HG03460 (cell line): ENCODE results near the gene RASSF4.

Experiments used
- ATAC-seq: cut with Tn5 transposase; IDR thresholded peaks from one replicate; pipeline ENCODE4 v1.9.1; 2021; ENCODE audit not compliant: unreplicated experiment

Gene RASSF4

DNA sequence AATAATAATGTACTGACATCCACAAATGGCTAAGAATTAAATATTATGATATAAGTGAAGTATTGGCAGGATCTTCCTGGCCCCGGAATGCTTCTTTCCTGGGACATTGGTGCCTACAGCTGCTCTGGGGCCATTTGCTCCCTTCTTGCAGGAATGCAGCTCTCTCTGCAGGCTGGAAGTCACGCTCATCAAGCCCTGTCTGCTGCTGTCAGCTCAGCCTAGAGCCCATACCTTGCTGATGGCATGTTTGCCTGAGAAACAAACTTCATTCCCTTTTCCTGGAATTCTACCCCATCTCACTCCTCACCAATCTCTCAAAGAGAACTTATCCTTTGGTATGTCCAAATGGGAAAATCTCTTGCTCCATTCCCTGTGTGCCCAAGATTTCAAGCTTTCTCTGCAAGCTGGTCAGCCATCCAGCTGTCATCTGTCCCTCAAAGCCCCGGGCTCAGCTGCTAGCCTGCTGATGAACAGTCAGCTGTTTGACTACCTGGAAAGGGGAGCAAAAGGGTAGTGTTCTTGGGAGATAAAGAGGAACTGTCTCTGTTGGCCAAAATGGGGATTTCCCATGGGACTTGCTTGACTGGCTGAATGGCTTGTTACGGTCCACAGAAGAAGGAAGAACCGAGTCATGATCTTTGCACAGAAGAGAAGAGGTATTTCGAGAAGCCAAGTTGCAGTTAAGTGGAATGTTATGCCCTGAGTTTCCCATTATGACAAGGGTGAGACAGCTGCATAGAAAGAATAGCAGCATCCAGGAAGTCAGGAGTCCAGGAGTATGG is 12.0 kb upstream of the RASSF4 start:
- ATAC-seq = peak; percentile 55

DNA sequence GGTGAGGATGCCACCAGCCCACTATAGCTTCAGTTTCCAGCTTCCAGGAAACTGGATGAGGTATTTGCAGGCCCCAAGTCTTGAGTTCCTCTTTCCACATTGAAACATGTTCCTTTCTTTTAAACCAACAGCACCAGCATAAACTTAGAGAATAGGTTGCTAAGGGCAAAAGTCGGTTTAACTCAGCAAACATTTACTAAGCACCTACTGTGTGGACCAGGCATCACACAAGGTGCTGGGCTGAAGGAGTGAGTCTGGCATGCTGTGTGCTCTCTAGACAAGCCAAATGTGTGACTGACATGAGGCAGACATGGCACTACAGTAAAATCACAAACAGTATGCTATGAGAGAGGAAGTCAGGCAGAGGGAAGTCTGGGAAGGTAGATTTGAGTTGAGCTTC is 11.0 kb upstream of the RASSF4 start:
- no peak for ATAC-seq

DNA sequence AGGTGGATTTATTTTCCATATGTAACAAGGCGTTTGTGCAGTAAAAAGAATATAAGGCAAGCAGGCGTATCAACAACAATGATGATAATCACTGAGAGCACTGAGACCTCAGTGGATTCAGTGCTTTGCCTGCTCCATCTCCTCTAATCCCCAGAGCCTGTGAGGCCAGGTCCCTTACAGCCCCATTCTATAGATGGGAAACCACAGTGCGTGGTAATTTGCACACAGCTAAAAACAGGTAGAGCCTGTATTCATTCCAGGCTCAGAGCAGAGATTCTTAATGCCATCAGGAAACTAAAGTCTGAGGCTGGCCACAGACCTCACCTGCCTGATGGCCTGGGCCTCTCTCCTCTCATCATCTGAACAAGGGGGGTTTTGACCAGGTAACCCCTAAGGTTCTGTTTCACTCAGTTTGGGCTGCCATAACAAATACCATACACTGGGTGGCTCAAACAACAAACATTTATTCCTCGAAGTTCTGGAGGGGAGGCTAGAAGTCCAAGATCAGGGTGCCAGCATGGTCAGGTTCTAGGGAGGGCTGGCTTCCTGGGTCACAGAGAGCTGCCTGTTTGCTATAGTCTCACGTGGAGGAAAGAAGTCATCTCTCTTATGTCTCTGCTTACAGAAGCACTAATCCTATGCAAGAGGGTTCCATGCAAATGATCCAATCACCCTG is 10.3 kb upstream of the RASSF4 start:
- ATAC-seq = no peak

DNA sequence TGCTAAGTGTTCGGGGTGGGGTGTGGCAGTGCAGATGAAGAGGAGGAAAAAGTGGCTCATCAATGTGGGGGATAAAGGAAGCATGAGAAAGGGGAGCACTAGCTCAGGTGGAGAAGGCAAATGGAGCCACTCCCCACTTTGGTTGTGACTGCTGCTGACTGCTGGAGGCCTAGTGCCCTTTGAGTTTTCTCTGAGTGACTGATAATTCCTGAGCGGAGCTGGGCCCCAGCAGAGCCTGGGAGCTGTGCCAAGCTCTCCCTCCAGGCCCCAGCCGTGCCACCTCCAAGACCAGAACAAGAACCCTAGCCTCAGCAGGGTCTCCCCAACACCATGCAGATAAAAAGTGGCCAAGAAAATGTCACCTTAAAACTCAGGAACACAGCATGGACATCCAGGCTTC is 9.7 kb upstream of the RASSF4 start:
- no peak for ATAC-seq

DNA sequence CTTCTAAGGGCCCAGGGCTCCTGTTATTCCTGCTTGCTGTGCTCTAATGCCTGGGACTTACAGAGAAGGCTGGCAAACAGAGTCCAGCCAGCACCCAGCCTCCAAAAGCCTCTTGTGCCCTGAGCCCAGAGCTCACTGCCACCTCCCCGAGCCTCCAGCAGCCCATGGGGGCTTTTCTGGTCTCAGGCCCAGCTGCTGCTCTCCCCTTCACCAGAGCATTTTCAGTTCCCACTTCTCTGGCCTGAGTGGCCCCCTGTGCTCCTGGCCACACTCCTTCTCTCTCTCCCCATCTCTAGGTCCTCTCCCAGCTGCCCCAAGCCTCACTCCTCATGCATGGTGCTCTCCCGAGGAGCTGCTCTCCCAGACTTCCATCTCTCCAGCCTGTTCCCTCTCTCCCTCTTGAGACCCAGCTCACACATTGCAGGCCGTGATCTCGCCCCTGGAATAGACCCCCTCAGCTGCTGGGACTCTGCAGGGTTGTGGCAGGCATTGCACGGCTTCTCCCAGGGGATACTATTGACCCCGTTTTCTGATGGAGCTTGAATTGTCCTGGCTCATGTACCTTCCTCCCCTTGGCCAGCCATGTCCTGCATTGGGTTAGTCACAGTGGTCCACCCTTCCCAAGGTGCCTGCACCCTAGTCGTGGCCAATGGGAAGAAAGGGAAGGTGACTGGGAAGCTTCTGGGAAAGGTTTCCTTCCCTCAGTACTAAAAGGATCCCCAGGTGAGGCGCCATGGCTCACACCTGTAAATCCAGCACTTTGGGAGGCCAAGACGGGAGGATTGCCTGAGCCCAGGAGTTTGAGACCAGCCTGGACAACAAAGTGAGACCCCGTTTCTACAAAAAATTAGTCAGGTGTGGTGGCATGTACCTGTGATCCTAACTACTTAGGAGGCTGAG is 9.0 kb upstream of the RASSF4 start:
- ATAC-seq = peak; percentile 45

DNA sequence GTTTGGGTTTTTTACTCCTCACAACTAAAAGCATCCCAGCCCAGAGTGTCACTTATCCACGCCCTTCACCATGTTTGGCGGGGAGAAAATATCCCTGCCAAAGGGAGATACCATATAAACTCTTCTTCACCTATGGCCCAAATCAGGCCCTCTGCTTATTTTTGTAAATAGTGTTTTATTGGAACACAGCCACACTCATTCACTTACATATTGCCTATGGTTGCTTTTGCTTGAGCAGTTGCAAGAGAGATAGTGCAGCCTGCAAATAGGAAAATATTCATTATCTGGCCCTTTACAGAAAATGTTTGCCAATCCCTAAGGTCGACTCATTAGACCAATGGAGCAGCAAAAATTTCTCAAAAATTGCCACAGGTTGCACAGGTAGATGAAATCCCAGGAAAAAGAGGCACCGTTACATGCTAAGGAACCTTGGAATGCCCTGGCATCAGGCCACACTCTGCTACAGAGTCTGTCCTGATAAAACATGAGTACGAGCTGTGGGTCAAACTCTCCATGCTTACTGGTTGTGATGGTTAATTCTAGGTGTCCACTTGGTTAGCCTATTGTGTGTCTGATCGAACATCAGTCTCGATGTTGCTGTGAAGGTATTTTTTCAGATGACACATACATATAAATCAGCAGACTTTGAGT is 7.9 kb upstream of the RASSF4 start:
- no peak for ATAC-seq

DNA sequence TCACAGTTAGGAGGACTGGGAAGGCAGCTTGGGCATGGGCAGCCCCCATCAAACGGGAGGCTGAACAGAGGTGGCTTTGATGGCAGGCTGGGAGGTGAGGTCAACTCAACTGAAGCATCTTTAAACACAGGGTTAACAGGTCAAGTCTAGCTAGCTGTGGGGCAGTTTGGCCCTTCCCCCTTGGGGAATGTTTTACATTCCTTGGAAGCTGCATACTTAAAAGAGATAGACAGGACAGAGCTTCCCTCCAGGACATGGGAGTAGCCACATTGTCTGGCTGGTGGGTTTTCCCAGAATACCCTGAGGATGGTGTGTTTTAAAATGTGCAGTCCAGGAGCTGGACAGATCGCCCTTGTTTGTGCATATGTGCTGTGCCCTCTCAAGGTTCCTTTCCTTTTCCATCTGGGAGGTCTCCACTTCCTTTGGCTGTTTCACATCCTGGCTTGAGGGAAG is 6.8 kb upstream of the RASSF4 start:
- ATAC-seq = no peak

DNA sequence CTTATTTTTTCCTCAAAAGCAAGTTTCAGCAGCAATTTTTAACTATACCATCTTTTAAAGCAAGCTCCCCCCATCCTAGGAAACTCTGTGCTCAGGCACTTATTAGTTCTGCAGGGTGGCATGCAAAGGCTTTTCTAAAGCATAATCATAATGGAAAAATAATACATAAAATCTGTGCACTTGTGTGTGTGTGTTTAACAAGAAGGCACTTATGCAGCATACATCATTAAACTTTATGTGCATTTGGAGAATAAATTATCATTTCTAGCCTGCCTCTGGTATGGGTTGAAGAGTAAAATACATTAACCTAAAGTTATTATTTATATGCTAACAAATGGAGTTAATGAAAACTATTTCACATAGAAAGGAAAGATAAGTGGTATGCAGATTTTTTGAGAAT is 5.6 kb upstream of the RASSF4 start:
- no peak for ATAC-seq

DNA sequence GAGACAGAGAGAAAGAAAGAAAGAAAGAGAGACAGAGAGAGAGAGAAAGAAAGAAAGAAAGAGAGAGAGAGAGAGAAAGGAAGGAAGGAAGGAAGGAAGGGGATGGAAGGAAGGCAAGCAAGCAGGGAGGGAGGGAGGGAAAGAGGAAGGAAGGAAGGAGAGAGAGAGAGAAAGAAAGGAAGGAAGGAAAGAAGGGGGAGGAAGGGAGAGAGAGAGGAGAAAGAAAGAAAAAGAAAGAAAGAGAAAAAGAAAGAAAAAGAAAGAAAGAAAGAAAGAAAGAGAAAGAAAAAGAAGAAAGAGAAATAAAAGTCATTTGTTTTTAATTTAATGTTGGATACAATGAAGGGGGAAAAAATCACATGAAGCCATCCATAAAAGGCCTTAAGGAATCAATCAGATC is 4.6 kb upstream of the RASSF4 start:
- no peak for ATAC-seq

DNA sequence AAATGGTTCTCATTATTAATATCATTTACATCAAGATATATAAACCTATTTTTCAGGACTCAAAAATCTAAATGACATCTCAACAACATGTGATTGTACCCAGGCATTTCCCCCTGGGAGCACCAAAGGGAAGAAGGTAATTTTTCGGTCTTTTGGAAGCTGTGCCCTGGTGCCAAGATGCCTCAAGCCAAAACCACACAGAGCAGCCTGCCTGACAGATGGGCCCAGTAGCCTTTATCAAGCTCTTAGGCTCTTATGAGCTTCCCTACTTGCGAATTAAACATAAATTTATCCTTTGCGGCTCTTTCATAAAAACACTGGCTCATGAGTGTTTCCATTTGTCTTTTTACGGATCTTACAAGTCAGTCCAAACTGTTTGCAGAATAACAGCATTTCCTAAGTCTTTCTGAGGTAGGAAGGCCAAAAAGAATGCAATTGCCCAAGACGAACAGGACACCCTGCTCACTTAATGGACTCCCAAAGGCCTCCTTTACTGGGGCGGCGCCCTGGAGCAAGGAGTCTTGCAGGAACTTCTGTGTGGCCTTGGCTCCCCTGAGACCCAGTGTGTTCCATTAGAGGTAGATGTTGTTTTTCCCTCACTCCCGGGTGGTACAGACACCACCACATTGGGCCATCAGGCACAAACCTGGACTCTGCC is 4.1 kb upstream of the RASSF4 start:
- no peak for ATAC-seq

DNA sequence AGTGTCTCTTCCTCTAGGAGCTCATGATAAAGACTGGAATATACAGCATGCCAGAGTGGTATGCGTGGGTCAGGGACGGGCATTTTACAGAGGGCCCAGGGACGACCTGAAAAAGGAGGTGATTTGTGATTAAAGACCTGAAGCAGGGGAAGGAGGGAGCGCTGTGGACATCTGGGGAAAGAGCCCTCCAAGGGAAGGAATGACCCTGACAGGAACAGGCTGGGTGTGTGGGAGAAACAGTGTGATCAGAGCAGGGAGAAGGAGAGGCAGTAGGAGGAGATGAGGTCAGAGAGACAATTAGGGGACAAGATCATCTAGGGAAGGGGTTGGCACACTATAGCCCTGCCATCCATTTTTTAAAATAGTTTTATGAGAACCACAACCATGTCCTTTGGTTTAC is 3.4 kb upstream of the RASSF4 start:
- ATAC-seq = no peak

DNA sequence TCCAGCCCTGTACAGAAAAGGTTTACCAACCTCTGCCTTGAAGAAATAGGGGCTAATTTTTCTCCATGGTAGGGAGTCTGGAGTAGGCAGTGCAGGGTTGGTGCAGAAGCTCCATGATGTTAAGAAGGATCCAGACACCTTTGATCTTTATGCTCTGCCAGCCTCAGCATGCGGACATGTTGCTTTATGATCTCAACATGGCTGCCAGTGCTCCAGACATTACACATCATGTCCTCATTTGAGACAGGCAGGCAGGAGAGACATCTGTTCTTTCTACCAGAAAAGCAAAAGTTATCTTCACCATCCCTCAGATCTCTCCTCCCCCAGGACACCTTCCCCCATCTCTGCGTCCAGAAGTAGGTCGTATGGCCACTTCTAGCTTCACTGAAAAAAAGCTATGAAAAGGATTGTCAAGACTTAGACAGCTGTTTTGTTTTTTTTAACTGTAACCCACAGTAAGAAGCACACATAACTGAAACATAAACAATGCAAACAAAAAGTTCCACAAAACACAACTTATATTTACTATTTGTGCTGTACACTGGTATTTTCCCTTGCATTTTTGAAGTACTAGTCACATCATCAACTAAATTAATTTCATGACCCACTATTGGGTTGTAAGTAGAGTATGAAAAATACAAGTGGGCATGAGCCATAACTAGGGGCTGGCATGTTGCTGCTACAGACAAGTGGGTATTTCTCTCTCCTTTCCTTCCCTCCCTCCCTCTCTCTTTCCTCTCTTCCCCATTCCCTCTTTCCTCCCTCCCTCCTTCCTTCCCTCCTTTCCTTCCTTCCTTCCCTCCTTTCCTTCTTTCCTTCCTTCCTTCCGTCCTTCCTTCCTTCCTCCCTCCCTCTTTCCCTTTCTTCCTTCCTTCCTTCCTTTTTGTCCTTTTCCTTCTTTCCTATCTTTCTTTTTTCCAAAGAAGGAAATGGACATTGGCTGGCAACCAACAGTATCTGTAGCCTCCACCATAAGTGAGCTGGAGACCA is 2.6 kb upstream of the RASSF4 start:
- ATAC-seq = no peak

DNA sequence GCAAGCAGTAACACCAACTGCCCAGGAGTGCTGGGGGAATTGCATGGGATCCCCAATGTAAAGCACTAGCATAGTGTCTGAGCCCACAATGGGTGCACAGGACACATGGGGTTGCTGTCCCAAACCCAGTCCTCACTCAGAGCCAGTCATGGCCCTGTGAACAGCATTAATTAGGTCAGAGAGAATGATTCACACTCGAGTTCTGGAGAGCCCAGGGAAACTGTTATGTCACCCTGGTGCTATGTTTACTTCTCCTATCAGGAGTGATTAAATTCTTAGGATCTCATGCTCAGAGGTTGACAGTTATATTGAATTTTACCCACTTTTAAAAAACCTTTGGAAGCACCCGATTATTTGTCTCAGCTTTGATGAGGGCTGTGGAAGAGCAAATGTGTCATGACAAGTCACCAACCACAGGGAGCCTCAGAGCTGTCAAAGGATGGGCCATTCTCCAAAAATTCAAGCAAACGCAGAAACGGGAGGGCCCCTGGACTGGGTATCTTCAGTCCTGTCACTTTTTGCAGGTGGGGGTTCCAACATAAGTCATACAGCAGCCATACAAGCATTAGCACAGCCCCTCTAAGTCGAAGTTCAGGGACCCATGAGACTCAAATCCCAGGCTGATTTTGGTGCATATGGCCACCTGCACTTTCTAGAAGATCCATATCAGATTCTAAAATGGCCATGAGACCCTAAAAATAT is 1.3 kb upstream of the RASSF4 start:
- no peak for ATAC-seq

DNA sequence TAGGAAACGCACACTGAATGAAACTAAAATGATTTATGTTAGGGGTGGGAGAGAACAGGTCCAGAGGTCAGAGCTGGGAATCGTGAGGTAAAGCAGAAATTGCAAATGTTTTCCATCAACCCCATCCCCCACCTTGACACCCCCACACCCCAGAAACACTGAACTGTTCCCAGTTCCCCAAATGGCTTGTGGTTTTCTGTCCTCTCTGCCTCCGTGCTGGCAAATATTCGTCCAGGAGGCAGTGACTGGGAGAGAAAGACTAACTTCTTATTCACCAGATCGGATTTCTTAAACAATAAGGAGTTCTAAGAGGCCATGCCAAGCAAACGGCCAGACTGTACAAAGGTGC is 730 bp upstream of the RASSF4 start:
- ATAC-seq = no peak

DNA sequence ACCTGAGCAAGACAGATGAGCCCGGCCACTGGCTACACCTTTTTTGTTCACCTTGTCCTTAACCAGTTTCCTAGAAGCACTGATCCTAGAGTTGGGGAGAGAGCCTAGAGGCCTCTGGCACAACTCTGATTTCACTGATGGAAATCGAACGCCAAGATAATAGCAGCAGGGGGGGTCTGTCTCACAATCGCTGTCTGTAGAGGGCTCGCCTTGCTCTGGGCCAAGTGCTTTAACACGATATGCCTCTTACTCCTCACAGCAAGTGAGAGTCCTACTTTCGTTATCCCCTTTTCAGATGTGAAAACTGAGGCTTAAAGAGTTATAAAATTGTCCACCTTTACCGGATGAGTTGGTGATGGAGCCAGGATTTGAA is 472 bp downstream of the RASSF4 start:
- no peak for ATAC-seq

DNA sequence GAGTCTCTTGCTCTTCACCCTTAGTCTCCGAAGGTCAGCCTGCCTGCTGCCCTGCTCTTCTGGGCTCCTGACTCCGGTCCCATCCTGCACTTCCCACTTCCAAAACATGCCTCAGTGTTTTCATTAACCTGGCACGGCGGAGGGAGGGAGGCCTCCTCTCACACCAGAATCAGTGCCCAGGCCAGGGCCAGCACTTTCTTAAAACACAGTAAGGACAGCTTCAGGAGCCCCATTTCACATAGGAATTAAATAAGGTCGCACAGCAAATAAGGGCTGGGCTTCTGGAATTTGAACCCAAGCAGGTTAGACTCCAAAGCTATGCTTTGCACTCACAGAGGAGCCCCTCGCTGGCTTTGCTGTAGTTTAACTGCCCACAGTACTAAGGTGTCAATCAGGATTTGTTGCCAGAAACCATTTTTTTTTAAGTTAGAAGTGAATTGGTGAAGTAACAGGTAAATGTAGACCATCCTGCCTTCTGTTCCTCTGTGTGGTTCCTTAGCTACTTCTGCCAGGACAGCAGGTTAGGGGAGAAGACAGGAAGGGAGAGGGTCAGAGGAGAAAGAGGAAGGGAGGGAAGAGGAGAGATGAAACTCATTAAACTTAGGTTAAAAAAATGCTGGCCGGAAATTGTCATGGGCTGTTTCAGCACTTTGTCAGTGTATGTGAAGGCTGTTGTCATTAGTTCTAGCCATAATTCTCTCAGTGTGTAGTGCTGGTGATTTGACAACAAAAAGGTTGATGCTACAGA is 1.1 kb downstream of the RASSF4 start:
- ATAC-seq = no peak

DNA sequence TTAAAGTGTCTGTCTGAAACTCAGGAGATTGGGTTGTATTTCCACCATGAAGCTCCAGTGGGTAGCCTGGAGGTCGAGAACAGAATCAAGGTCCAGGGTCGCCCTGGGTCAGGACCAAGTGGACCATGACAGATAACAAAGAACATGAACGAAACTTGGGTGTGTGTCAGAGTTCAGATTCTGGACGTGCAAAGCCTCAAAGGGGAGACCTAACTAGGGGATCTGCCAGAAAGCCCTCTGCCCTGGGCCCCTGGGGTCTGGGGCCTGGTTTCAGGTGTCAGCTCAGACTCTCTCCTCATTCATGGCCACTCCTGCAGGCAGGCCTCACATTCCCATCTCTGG is 1.6 kb downstream of the RASSF4 start:
- ATAC-seq = no peak
